ENCODE data around the gene ARHGEF3. TPM values are rescaled to one million over a fixed set of nuclear protein-coding genes. Genes with fewer than 3 reads are reported as not detected.

The ARHGEF3 gene, protein sequence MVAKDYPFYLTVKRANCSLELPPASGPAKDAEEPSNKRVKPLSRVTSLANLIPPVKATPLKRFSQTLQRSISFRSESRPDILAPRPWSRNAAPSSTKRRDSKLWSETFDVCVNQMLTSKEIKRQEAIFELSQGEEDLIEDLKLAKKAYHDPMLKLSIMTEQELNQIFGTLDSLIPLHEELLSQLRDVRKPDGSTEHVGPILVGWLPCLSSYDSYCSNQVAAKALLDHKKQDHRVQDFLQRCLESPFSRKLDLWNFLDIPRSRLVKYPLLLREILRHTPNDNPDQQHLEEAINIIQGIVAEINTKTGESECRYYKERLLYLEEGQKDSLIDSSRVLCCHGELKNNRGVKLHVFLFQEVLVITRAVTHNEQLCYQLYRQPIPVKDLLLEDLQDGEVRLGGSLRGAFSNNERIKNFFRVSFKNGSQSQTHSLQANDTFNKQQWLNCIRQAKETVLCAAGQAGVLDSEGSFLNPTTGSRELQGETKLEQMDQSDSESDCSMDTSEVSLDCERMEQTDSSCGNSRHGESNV
- 5.9 to 9.7 TPM (median 8.1 TPM) in 5 replicates for total RNA-seq (2022; extraction: Qiagen RNA extraction; ENCODE audit: low read depth)

DNA sequence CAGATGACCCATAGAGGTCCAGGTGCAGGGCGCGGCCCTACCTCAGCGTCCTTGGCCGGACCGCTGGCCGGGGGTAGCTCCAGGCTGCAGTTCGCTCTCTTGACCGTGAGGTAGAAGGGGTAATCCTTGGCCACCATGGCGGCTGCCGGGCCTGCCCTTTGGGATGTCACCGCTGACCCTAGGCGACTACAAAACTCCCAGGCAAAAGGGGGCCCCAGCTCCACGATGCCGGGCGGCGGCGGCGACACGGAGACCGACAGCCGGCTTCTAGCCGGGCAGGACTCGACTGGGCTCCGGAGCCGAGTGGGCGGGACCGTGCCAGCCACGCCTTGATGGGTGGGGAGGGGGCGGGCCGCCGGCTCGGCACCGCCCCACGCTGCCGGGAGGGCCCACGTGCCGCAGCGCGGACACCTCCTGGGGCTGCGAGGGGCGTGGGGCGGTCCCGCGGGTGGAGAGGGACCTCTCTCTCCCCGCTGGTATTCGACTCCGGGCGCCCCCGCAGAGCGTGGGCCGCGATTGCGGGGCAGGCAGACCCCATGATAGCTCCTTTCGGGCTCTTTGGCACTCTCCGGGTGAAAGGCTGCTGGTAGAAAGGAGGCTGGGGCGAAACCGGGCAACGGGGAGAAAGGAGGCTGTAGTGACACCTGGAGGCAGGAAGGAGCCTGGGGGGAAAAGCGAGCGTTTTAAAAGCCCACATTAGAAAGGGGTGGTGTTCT lies at the start of gene ARHGEF3:
TSS of gene ARHGEF3 (minus strand) at position 288 of the 716 bp plus-strand sequence. CDS start at position 137, 151 bp downstream.

DNA sequence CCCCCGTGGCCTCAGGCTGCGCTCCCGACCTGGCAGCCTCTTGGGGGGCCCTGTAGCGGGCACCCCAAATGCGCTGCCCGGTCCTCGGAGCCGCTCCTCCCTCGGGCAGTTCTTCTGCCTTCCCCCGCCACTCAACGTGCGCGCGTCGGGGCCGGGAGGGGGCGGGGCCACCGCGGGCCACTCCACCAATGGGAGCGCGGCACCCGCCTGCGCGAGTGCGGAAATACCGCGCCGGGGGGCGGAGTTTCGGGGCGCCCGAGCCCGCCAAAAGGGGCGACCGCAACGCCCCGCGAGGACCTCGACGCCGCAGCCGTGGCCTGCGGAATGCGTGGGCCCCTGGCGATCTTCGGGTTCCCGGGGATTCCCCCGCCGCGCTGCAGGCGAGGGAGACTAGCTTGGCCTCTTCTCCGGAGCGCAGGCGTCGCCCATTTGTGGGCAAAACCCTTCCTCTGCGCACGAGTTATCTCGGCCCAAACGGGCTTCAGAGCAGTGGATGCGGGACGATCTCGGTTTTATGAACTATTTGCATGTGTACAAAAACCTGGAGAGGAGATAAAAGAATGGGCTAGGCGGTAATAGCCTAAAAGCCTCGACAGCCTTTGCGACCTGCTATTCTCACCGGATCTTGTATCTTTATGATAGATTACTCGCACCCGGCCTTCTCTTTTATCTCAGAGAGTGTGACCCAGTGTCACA lies 118.5 kb downstream of the ARHGEF3 start, which contains the start of gene TASOR:
TSS of gene TASOR (minus strand) at position 144 of the 696 bp plus-strand sequence. CDS start 259 bp downstream, outside the sequence.

Other genes with a start within 250 kb of the ARHGEF3 start
- 5.3 to 7.3 TPM (median 6.0 TPM) in 5 replicates for gene CCDC66, start 244.8 kb downstream of the ARHGEF3 start, total RNA-seq (2022; extraction: Qiagen RNA extraction; ENCODE audit: low read depth)
- gene TASOR, start 118.7 kb downstream of the ARHGEF3 start, total RNA-seq (2022; extraction: Qiagen RNA extraction; ENCODE audit: low read depth), result 18.3 to 27.2 TPM (median 26.6 TPM) in 5 replicates